Cardiac muscle cell (in vitro differentiated cells and primary cell): ENCODE data around the gene SLC22A3. TPM values are rescaled to one million over a fixed set of nuclear protein-coding genes. Genes with fewer than 3 reads are reported as not detected.
"Not testable (repeated sequence)": the region's sequence is repeated elsewhere in the genome, so short reads cannot be mapped to it uniquely, and the experiment has no call there.

Experiments used
- DNase-seq, 2 donors: peaks; one replicate each; pipeline versions ENCODE4 v3.0.0 to v3.0.0-alpha.2; 2010 to 2017; ENCODE audit warnings: low read depth in 1 of 2, low spot score in 1 of 2
- H3K27ac ChIP-seq: fragments of 200-600 bp; sonication (generic); 2 replicates; pipeline ENCODE4 v1.5.1; 2016
- H3K27me3 ChIP-seq: fragments of 200-600 bp; sonication (generic); 2 replicates; pipeline ENCODE4 v1.6.0; 2016; ENCODE audit warnings: control low read depth
- H3K36me3 ChIP-seq: fragments of 200-600 bp; sonication (generic); 2 replicates; pipeline ENCODE4 v1.5.1; 2016; ENCODE audit warnings: control low read depth
- H3K4me1 ChIP-seq: fragments of 200-600 bp; sonication (generic); 2 replicates; pipeline ENCODE4 v1.8.1; 2017; ENCODE audit warnings: low read depth, mild to moderate bottlenecking, mixed run types
- H3K4me3 ChIP-seq: fragments of 200-600 bp; sonication (generic); 2 replicates; pipeline ENCODE4 v1.5.1; 2016; ENCODE audit warnings: mild to moderate bottlenecking
- H3K9me3 ChIP-seq: fragments of 200-600 bp; sonication (generic); 2 replicates; pipeline ENCODE4 v1.5.1; 2017; ENCODE audit warnings: low read depth, mild to moderate bottlenecking, control low read depth
- polyA plus RNA-seq: library from polyadenylated mRNA; unstranded; fragments of >200 nt; fragmentation: Nextera tagmentation; extraction: Ambion mirVana; gene quantifications from 2 replicates; pipeline ENCODE4 v1.2.1, GENCODE V29; 2016
- total RNA-seq: library from RNA; depleted of rRNA; stranded (reverse); fragments of >200 nt; gene quantifications from 2 replicates; pipeline ENCODE4 v1.2.3, GENCODE V29; 2016
- TF ChIP-seq, protein P1 (sequence below): IDR thresholded peaks from 2 replicates; pipeline ENCODE4 v1.5.1; 2012; ENCODE audit warnings: low read depth, mild to moderate bottlenecking, low read length

SLC22A3 gene
- total and polyA plus RNA-seq, 2 experiments from 2014 or later = 0.74 TPM; not detected in 1

DNA sequence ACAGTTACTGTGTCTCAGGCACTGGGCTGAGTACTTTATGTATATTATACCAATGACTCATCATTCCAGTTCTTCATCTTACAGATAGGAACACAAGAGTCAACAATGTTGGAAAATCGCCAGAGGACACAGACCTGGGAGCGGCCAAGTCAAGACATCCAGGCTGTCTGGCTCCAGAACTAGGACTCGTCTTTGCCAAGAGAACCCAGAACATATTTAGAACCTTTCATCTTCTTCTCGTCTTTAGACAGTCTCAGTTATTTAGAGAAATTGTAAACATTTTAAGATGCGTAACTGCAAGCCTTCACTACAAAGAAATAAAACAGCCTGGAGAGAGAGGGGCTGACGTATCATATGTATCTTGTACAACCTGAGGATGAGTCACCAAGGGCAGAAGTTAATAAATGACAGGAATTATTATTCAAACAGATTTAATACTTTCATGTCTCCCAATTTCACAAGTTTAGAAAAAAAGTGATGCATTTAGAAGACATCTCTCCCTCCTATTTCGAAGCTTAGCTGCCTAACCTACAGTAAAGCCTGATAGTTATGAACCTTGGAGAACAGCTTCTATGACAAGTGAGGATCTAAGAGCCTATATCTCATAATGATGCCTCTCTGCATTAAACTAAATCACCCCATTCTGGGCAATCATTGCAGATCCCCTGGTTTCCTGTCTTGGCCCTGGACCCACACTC, 43.4 kb downstream of the SLC22A3 start:
- TF ChIP-seq, protein P1, sequence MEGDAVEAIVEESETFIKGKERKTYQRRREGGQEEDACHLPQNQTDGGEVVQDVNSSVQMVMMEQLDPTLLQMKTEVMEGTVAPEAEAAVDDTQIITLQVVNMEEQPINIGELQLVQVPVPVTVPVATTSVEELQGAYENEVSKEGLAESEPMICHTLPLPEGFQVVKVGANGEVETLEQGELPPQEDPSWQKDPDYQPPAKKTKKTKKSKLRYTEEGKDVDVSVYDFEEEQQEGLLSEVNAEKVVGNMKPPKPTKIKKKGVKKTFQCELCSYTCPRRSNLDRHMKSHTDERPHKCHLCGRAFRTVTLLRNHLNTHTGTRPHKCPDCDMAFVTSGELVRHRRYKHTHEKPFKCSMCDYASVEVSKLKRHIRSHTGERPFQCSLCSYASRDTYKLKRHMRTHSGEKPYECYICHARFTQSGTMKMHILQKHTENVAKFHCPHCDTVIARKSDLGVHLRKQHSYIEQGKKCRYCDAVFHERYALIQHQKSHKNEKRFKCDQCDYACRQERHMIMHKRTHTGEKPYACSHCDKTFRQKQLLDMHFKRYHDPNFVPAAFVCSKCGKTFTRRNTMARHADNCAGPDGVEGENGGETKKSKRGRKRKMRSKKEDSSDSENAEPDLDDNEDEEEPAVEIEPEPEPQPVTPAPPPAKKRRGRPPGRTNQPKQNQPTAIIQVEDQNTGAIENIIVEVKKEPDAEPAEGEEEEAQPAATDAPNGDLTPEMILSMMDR = no peak
- Histone ChIP-seq H3K27ac (no peak overlapping the region), H3K36me3 (no peaks in the 10 kb centered on the region), H3K27me3 (no peaks in the 10 kb centered on the region), H3K4me3 (no peak overlapping the region), H3K4me1 (no peaks in the 10 kb centered on the region), H3K9me3 (no peaks in the 10 kb centered on the region)
- peak in 1 of 2 donors; percentile 80 for DNase-seq

DNA sequence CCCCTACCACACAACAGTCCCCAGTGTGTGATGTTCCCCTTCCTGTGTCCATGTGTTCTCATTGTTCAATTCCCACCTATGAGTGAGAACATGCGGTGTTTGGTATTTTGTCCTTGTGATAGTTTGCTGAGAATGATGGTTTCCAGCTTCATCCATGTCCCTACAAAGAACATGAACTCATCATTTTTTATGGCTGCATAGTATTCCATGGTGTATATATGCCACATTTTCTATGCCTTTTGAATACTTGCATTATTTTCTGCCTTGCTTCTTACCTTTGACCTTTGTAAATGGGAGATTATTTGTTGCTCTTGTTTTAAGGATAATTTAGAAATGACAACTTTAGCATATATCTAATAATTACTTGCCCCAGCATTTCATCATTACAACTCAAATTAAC, 45.3 kb downstream of the SLC22A3 start:
- H3K27me3 ChIP-seq, H3K4me3 ChIP-seq, H3K9me3 ChIP-seq, H3K36me3 ChIP-seq, H3K4me1 ChIP-seq, DNase-seq, H3K27ac ChIP-seq: not testable (repeated sequence)

DNA sequence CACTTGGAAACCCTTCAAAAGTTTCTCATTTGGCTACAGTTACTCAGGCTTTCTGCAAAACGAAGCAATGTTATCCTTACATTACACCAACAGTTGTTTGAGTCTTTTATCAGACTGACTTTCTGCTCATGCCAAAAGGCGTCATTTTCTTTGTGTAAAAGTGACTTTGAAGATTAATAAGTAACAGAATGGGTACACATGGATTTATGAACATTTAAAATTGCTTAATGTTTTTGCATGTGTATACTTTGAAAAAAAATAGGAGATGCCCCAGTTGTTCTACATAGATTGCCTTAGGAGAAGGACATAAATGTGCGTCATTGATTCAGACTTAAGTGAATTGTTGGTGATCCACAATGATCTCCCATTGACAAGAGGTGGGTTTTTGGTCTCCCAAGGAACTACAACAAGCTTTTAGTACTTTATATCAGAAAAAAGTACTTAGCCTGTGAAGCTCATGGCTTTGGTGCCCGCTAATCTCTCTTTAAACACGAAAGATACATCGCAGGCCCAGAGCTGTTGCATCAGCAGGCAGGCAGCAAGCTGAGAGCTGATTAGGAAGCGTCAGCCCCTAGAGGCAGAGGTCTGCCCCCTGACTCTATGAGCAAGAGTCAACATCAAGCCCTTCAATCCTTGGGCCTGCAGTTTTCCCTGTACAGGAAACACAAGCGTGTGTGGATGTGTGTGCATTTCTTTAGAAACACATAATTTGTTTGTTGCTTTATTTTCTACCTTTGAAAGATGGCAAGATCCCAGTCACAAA, 45.9 kb downstream of the SLC22A3 start:
- TF ChIP-seq, protein P1 = no peak
- H3K27me3 ChIP-seq = no peaks in the 10 kb centered on the region
- no peaks in the 10 kb centered on the region for H3K9me3 ChIP-seq
- no peaks in the 10 kb centered on the region for H3K4me1 ChIP-seq
- H3K4me3 ChIP-seq = no peak overlapping the region
- peak; percentile 50 to 65 for DNase-seq
- no peaks in the 10 kb centered on the region for H3K36me3 ChIP-seq
- H3K27ac ChIP-seq = peak overlapping the region; percentile 52

DNA sequence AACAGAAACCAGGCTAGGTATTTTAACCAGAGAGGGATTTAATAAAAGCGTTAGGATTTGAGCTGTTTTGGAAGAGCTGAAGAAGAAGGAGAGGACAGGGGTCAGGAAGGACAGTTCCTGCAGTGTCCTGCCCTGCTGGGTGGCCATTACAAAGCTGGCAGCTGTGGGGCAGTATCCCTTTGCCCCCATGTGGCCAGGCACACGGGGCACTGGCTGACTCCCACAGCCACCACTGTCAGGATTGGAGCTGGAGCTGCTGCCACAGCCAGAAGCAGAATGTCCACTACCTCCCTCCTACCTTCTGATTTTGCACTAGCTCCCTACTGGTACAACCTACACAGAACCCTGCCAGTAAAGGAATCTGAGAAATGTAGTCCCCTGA, 46.5 kb downstream of the SLC22A3 start:
- Histone ChIP-seq H3K4me1 (no peaks in the 10 kb centered on the region), H3K9me3 (no peaks in the 10 kb centered on the region), H3K27me3 (no peaks in the 10 kb centered on the region), H3K36me3 (no peaks in the 10 kb centered on the region), H3K27ac (peak overlapping the region; percentile 52), H3K4me3 (no peak overlapping the region)
- DNase-seq = no peak
- TF ChIP-seq, protein P1 = no peak

DNA sequence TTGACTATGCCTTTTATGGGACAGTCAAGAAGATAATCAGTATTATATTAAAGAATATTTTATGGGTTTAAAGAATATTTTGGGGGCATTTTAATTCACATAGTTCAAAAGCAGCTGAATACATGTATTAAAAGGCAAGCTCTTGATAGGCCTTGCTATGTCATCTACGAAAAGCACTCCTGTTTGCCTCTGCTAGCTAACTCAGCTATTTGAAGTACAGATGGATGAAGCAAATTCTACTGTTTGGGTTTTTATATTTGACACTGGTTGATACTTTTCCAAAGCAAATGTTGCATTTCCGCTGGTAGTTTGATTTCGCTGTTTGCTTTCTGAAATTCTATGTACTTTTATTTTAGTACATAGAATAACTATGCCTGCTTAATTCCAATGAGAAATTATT, 47.0 kb downstream of the SLC22A3 start:
- TF ChIP-seq, protein P1 = no peak
- H3K4me1 ChIP-seq = no peaks in the 10 kb centered on the region
- no peaks in the 10 kb centered on the region for H3K9me3 ChIP-seq
- no peak overlapping the region for H3K27ac ChIP-seq
- H3K36me3 ChIP-seq = no peaks in the 10 kb centered on the region
- no peak overlapping the region for H3K4me3 ChIP-seq
- no peaks in the 10 kb centered on the region for H3K27me3 ChIP-seq
- no peak for DNase-seq

DNA sequence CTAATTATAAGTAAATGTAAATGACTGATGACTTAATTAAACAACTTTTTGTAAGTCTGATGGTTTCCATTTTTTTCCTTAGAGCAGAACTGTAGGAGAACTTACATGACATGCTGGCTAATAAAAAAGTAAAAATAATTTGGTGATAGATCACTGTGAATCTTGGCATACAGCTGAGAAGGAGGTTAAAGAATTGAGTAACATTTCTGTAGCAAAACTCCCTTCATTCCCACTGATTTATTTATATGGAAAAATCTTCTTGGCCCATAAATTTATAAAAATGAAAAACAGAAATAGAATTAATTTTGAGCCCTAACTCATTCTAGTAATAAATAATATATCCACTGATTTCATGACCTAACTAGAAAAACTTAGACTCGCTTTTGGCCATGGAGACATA, 48.1 kb downstream of the SLC22A3 start:
- Histone ChIP-seq H3K36me3 (no peaks in the 10 kb centered on the region), H3K27me3 (no peaks in the 10 kb centered on the region), H3K27ac (no peak overlapping the region), H3K4me3 (no peak overlapping the region), H3K9me3 (no peaks in the 10 kb centered on the region), H3K4me1 (no peaks in the 10 kb centered on the region)
- TF ChIP-seq, protein P1 = no peak
- no peak for DNase-seq
